HG03521 (cell line): Measurements from ENCODE around the gene PRR33.

Source experiments
- ATAC-seq: cut with Tn5 transposase; IDR thresholded peaks from one replicate; pipeline ENCODE4 v1.9.1; 2021; ENCODE audit warnings: mild to moderate bottlenecking, moderate library complexity; ENCODE audit not compliant: unreplicated experiment

PRR33 gene

GRCh38 chr11:1864831-1865665 is 26.6 kb downstream of the PRR33 start:
- ATAC-seq: no peak

- ATAC-seq: no peak
Observed at GRCh38 chr11:1864231-1864630, 27.5 kb downstream of the PRR33 start.

- no peak for ATAC-seq
Observed at GRCh38 chr11:1863352-1864216, 28.1 kb downstream of the PRR33 start.

- no peak for ATAC-seq
Observed at GRCh38 chr11:1862588-1863351, 28.9 kb downstream of the PRR33 start.

- no peak for ATAC-seq
Observed at GRCh38 chr11:1861435-1862411, 30.0 kb downstream of the PRR33 start.

GRCh38 chr11:1860108-1860507 is 31.6 kb downstream of the PRR33 start:
- no peak for ATAC-seq

- no peak for ATAC-seq
Observed at GRCh38 chr11:1859004-1859403, 32.7 kb downstream of the PRR33 start.

- no peak for ATAC-seq
Observed at GRCh38 chr11:1858576-1858975, 33.1 kb downstream of the PRR33 start.

- ATAC-seq: no peak
Observed at GRCh38 chr11:1858154-1858553, 33.5 kb downstream of the PRR33 start.

- no peak for ATAC-seq
Observed at GRCh38 chr11:1857064-1857463, 34.6 kb downstream of the PRR33 start.

GRCh38 chr11:1856306-1857005 is 35.2 kb downstream of the PRR33 start:
- ATAC-seq: no peak

GRCh38 chr11:1855886-1856265 is 35.8 kb downstream of the PRR33 start:
- ATAC-seq: no peak

- ATAC-seq: peak; percentile 26
Observed at GRCh38 chr11:1854949-1855885, 36.5 kb downstream of the PRR33 start.

- peak; percentile 10 for ATAC-seq
Observed at GRCh38 chr11:1854132-1854948, 37.4 kb downstream of the PRR33 start.

- ATAC-seq: no peak
Observed at GRCh38 chr11:1853376-1854131, 38.1 kb downstream of the PRR33 start.

- peak; percentile 41 for ATAC-seq
Observed at GRCh38 chr11:1852877-1853276, 38.8 kb downstream of the PRR33 start, which contains the start of gene LSP1. Gene LSP1 (plus strand): TSS chr11:1853084. CDS start chr11:1853145, 61 bp downstream.
